IMR-90 (cell line): Measurements from ENCODE around the gene RPL19. TPM values are rescaled to one million over a fixed set of nuclear protein-coding genes. Genes with fewer than 3 reads are reported as not detected.

Experiments used
- ATAC-seq: fragments of 200-7000 bp; cut with Tn5 transposase; 2 replicates; pipeline ENCODE4 v1.9.1; 2020; ENCODE audit warnings: low read depth, mild to moderate bottlenecking, moderate library complexity
- BruUV-seq: library from RNA; stranded (reverse); fragments of 400-500 nt; replicated peaks from 2 replicates; lab custom pipeline; 2021; lab: Mats Ljungman, UMichigan
- CTCF ChIA-PET: fragments of 300-600 bp; formaldehyde crosslinking; extraction: SDS; loops from one replicate; lab custom pipeline; 2021; ENCODE audit warnings: antibody characterized with exemption; lab: Yijun Ruan, JAX
- POLR2A ChIA-PET: fragments of 300-600 bp; sonication (Branson Sonifier 250); formaldehyde crosslinking; loops from one replicate; lab custom pipeline; 2022; ENCODE audit warnings: antibody characterized with exemption; ENCODE audit not compliant: unreplicated experiment; lab: Charles Lee
- DNase-seq: peaks from one replicate; pipeline ENCODE4 v3.0.0; 2013
- H2AFZ ChIP-seq: replicated peaks from 2 replicates; pipeline ENCODE3; 2013; ENCODE audit warnings: low read length, mild to moderate bottlenecking; ENCODE audit not compliant: poor library complexity
- H2AK5ac ChIP-seq: 2 replicates; pipeline ENCODE4 v1.6.1; 2013; ENCODE audit warnings: low read depth, low read length, inconsistent platforms
- H2AK9ac ChIP-seq: replicated peaks from 2 replicates; pipeline ENCODE3; 2013; ENCODE audit warnings: mild to moderate bottlenecking, low read depth, low read length, moderate library complexity; ENCODE audit not compliant: poor library complexity
- H2BK120ac ChIP-seq: 2 replicates; pipeline ENCODE4 v1.6.1; 2013; ENCODE audit warnings: low read depth, low read length, inconsistent platforms
- H2BK15ac ChIP-seq: 3 replicates; pipeline ENCODE4 v1.6.1; 2013; ENCODE audit warnings: low read depth, low read length, inconsistent platforms
- H2BK20ac ChIP-seq: 2 replicates; pipeline ENCODE4 v1.6.1; 2013; ENCODE audit warnings: low read depth, mild to moderate bottlenecking, inconsistent platforms, low read length, moderate library complexity
- H2BK5ac ChIP-seq: 2 replicates; pipeline ENCODE4 v1.6.1; 2013; ENCODE audit warnings: mild to moderate bottlenecking, low read depth, low read length, inconsistent platforms; ENCODE audit not compliant: poor library complexity, severe bottlenecking
- H3K14ac ChIP-seq: replicated peaks from 2 replicates; pipeline ENCODE4 v1.6.1; 2013; ENCODE audit warnings: low read depth, low read length, inconsistent platforms
- H3K18ac ChIP-seq: 2 replicates; pipeline ENCODE4 v1.6.1; 2013; ENCODE audit warnings: low read depth, low read length, control low read depth
- H3K23ac ChIP-seq: 2 replicates; pipeline ENCODE4 v1.6.1; 2013; ENCODE audit warnings: low read depth, low read length, inconsistent platforms
- H3K27ac ChIP-seq: 2 replicates; pipeline ENCODE4 v1.5.1; 2013; ENCODE audit warnings: mild to moderate bottlenecking, control low read depth, low read length; ENCODE audit not compliant: insufficient read depth
- H3K27me3 ChIP-seq: 2 replicates; pipeline ENCODE4 v1.6.1; 2013; ENCODE audit warnings: low read length; ENCODE audit not compliant: control insufficient read depth, insufficient read depth
- H3K36me3 ChIP-seq: 2 replicates; pipeline ENCODE4 v1.6.1; 2013; ENCODE audit warnings: low read length, mixed read lengths; ENCODE audit not compliant: control insufficient read depth, insufficient read depth
- H3K4ac ChIP-seq: 2 replicates; pipeline ENCODE4 v1.6.1; 2013; ENCODE audit warnings: low read depth, low read length, inconsistent platforms
- H3K4me1 ChIP-seq: 2 replicates; pipeline ENCODE4 v1.6.1; 2013; ENCODE audit warnings: low read length, mixed read lengths; ENCODE audit not compliant: control insufficient read depth, insufficient read depth
- H3K4me2 ChIP-seq: 2 replicates; pipeline ENCODE4 v1.6.1; 2013; ENCODE audit warnings: low read depth, mild to moderate bottlenecking, control low read depth, low read length, moderate library complexity
- H3K4me3 ChIP-seq: 2 replicates; pipeline ENCODE4 v1.5.1; 2013; ENCODE audit warnings: low read depth, mild to moderate bottlenecking, control low read depth, low read length, moderate library complexity; ENCODE audit not compliant: insufficient read depth
- H3K56ac ChIP-seq: 2 replicates; pipeline ENCODE4 v1.6.1; 2013; ENCODE audit warnings: low read length, inconsistent platforms; ENCODE audit not compliant: insufficient read depth; ENCODE audit errors: extremely low read depth
- H3K79me1 ChIP-seq, 2 experiments: 2 replicates each; pipeline ENCODE4 v1.6.1; 2013; ENCODE audit warnings: low read length in 2 of 2, inconsistent platforms in 1 of 2, low read depth in 1 of 2
- H3K9ac ChIP-seq: 2 replicates; pipeline ENCODE4 v1.6.1; 2013; ENCODE audit warnings: low read depth, low read length, control low read depth
- H3K9me1 ChIP-seq: 2 replicates; pipeline ENCODE4 v1.6.1; 2013; ENCODE audit warnings: low read length, inconsistent platforms; ENCODE audit not compliant: insufficient read depth
- H3K9me3 ChIP-seq: 2 replicates; pipeline ENCODE4 v1.6.1; 2013; ENCODE audit warnings: low read length; ENCODE audit not compliant: control insufficient read depth, insufficient read depth
- H4K20me1 ChIP-seq: 2 replicates; pipeline ENCODE4 v1.6.1; 2013; ENCODE audit warnings: low read length, inconsistent platforms; ENCODE audit not compliant: insufficient read depth
- H4K5ac ChIP-seq: 2 replicates; pipeline ENCODE4 v1.6.1; 2013; ENCODE audit warnings: mild to moderate bottlenecking, low read depth, low read length, control low read depth
- H4K8ac ChIP-seq, 2 experiments: 2 replicates each; pipeline ENCODE4 v1.6.1; 2013; ENCODE audit warnings: low read depth in 2 of 2, low read length in 2 of 2, control low read depth in 1 of 2, inconsistent platforms in 1 of 2
- H4K91ac ChIP-seq: 2 replicates; pipeline ENCODE4 v1.6.1; 2013; ENCODE audit warnings: low read depth, low read length, inconsistent platforms; ENCODE audit not compliant: insufficient read depth
- CEBPB ChIP-seq: IDR thresholded peaks from 2 replicates; pipeline ENCODE4 v1.6.1; 2012; ENCODE audit warnings: low read depth, low read length, improper control_type of control experiment
- FOS ChIP-seq: fragments of 150-350 bp; IDR thresholded peaks from 2 replicates; pipeline ENCODE4 v1.6.1; 2016; ENCODE audit warnings: low read depth, low read length
- MAFK ChIP-seq: IDR thresholded peaks from 2 replicates; pipeline ENCODE4 v1.6.1; 2012; ENCODE audit warnings: low read depth, low read length, improper control_type of control experiment
- MAZ ChIP-seq: IDR thresholded peaks from 2 replicates; pipeline ENCODE4 v1.6.1; 2012; ENCODE audit warnings: low read depth, mild to moderate bottlenecking, low read length, improper control_type of control experiment, moderate library complexity, borderline replicate concordance
- MXI1 ChIP-seq: IDR thresholded peaks from 2 replicates; pipeline ENCODE4 v1.6.1; 2012; ENCODE audit warnings: low read depth, mild to moderate bottlenecking, low read length, moderate library complexity, borderline replicate concordance
- NFE2L2 ChIP-seq: fragments of 150-350 bp; IDR thresholded peaks from 2 replicates; pipeline ENCODE4 v1.6.1; 2016; ENCODE audit warnings: low read depth, mild to moderate bottlenecking, low read length
- POLR2A ChIP-seq: IDR thresholded peaks from 2 replicates; pipeline ENCODE4 v1.6.1; 2012; ENCODE audit warnings: mild to moderate bottlenecking, low read depth, low read length
- RAD21 ChIP-seq: IDR thresholded peaks from 2 replicates; pipeline ENCODE4 v1.6.1; 2012; ENCODE audit warnings: low read length, improper control_type of control experiment
- RCOR1 ChIP-seq: IDR thresholded peaks from 2 replicates; pipeline ENCODE4 v1.6.1; 2012; ENCODE audit warnings: mild to moderate bottlenecking, low read length, improper control_type of control experiment; ENCODE audit not compliant: insufficient replicate concordance
- RFX5 ChIP-seq: IDR thresholded peaks from 2 replicates; pipeline ENCODE4 v1.8.0; 2012; ENCODE audit warnings: low read depth, mild to moderate bottlenecking, low read length, moderate library complexity
- SMC3 ChIP-seq: fragments of 150-350 bp; IDR thresholded peaks from 2 replicates; pipeline ENCODE4 v1.6.1; 2016; ENCODE audit warnings: low read depth, mild to moderate bottlenecking, antibody characterized with exemption, low read length, moderate library complexity
- WGBS, 2 experiments: methylation state at CpG; one replicate each; pipeline versions ENCODE4 v1.1.5 to v1.1.7; 2013; ENCODE audit warnings: missing lambda C conversion rate in 2 of 2; ENCODE audit not compliant: insufficient read length in 1 of 2; ENCODE audit errors: extremely low coverage in 2 of 2; 5-methylcytosine and 5-hydroxymethylcytosine counted together
- dilution Hi-C: fragments of 300-500 bp; cut with HindIII; formaldehyde crosslinking; loops from one replicate; pipeline ENCODE4 v1.14.3; 2018; ENCODE audit warnings: low sequenced_read_pairs; ENCODE audit not compliant: unreplicated experiment
- in situ Hi-C: fragments of 300-500 bp; cut with MboI; formaldehyde crosslinking; loops from 3 replicates; pipeline ENCODE4 v1.14.3; 2019; ENCODE audit warnings: low sequenced_read_pairs, inconsistent platforms, mixed read lengths
- intact Hi-C: fragments of 100-400 bp; cut with micrococcal nuclease; formaldehyde crosslinking; loops from 2 replicates; pipeline ENCODE4 v1.10.0; 2022
- polyA plus RNA-seq, 3 experiments: library from polyadenylated mRNA; depleted of rRNA; stranded (reverse); fragments of >200 nt; gene quantifications; 2 replicates each; pipeline ENCODE4 v1.2.3, GENCODE V29; 2012; ENCODE audit warnings: low replicate concordance in 1 of 3
- total RNA-seq: library from RNA; depleted of rRNA; stranded (reverse); fragments of >200 nt; gene quantifications from 2 replicates; pipeline ENCODE4 v1.2.3, GENCODE V29; 2012
- TF ChIP-seq, protein P1 (sequence below): fragments of 150-350 bp; IDR thresholded peaks from 2 replicates; pipeline ENCODE4 v1.6.1; 2016; ENCODE audit warnings: low read depth, mild to moderate bottlenecking, low read length, moderate library complexity, borderline replicate concordance
- TF ChIP-seq, protein P2 (sequence below): conservative IDR thresholded peaks from 2 replicates; pipeline ENCODE4 v1.5.1; 2012; ENCODE audit warnings: mild to moderate bottlenecking, low read depth, low read length, improper control_type of control experiment
- TF ChIP-seq, protein P3 (sequence below): fragments of 150-350 bp; IDR thresholded peaks from 2 replicates; pipeline ENCODE4 v1.6.1; 2017; ENCODE audit warnings: mild to moderate bottlenecking, antibody characterized with exemption, low read length, low read depth

RPL19 gene
- total and polyA plus RNA-seq, 2 of the 4 experiments (the other 2 are of a cell fraction), result 2,101 to 2,466 TPM

DNA sequence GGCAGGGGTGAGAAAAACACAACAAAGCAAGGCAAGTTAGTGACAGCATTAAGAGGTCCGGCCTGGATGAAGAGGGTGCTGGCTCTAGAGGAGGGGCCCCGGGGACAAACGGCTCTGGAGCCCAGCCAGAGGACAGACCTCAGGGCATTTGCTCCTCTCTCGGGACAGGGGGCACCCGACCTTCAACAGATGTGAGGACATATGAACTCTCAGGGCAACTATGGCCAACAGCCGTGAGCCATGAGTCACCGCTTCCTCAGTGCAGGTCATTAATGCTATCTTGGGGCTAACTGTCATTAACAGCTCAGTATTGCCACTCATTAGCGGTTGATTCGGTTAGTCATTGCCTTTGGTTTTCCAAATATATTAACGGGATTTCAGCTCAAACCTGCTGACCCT, 24.4 kb upstream of the RPL19 start (continued):
- TF ChIP-seq MXI1 (no peak), MAFK (no peak), MAZ (no peak), RFX5 (no peak)

DNA sequence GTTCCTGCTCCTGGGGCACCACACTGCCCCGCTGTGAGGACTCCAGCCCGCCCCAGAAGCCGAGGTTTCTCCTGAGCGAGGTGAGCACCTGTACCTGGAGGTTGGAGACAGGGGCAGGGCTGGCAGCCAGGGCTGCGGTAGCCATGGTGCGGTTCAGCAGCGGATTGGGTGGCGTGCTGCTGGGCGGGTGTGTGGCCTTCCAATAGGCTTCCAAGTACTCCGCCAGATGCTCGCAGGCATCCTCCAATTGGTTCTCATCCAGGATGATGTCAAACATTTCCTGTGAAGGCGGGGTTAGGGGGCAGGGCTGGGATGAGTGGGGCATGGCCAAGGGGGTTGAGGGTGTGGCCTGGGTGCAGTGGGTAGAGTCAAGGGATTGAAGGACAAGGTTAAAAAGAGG, 22.8 kb upstream of the RPL19 start:
- Histone ChIP-seq H2BK15ac (no peak overlapping the region), H3K27ac (no peak overlapping the region), H3K4me3 (no peak overlapping the region), H4K8ac (no peak overlapping the region), H3K9me3 (no peaks in the 10 kb centered on the region), H3K9me1 (peaks cover 7% of the 10 kb centered on the region; the same call in 1 of the 2 replicates), H2BK5ac (no peak overlapping the region), H2BK120ac (no peak overlapping the region), H3K4me2 (no peak overlapping the region), H3K56ac (no peak overlapping the region), H4K20me1 (peaks cover 10% of the 10 kb centered on the region), H3K4me1 (no peaks in the 10 kb centered on the region), H3K23ac (no peak overlapping the region), H3K4ac (no peak overlapping the region), H2BK20ac (no peak overlapping the region), H2AK5ac (no peak overlapping the region), H3K14ac (no peak overlapping the region), H3K18ac (no peak overlapping the region), H2AK9ac (no peak overlapping the region), H3K36me3 (peaks cover 24% of the 10 kb centered on the region), H3K27me3 (no peaks in the 10 kb centered on the region), H2AFZ (no peak overlapping the region), H3K9ac (no peak overlapping the region), H4K5ac (no peak overlapping the region), H3K79me1 (0 out of 4 replicates have a peak, but pooled peaks cover 0 to 2% of the 10 kb centered on the region in 2 experiments), H4K91ac (no peak overlapping the region)
- in situ Hi-C loops (no loop called here), dilution Hi-C loops (no loop called here), intact Hi-C loops (no loop called here)
- POLR2A ChIA-PET, result no interaction called here
- DNase-seq (no peak), ATAC-seq (no peak)
- BruUV-seq, result no TSS peak
- CTCF ChIA-PET, result no interaction called here
- WGBS, 2 experiments, result 95% methylated on average over 4 of the region's 12 CpGs; no CpG with 5 or more reads in 1 of the 2 experiments
- TF ChIP-seq RCOR1 (no peak), CEBPB (no peak), NFE2L2 (no peak), MAZ (no peak), MXI1 (no peak), POLR2A (no peak), RAD21 (no peak), FOS (no peak), SMC3 (no peak), RFX5 (no peak)
- TF ChIP-seq, protein P1, sequence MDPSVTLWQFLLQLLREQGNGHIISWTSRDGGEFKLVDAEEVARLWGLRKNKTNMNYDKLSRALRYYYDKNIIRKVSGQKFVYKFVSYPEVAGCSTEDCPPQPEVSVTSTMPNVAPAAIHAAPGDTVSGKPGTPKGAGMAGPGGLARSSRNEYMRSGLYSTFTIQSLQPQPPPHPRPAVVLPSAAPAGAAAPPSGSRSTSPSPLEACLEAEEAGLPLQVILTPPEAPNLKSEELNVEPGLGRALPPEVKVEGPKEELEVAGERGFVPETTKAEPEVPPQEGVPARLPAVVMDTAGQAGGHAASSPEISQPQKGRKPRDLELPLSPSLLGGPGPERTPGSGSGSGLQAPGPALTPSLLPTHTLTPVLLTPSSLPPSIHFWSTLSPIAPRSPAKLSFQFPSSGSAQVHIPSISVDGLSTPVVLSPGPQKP, result no peak
- TF ChIP-seq, protein P2, sequence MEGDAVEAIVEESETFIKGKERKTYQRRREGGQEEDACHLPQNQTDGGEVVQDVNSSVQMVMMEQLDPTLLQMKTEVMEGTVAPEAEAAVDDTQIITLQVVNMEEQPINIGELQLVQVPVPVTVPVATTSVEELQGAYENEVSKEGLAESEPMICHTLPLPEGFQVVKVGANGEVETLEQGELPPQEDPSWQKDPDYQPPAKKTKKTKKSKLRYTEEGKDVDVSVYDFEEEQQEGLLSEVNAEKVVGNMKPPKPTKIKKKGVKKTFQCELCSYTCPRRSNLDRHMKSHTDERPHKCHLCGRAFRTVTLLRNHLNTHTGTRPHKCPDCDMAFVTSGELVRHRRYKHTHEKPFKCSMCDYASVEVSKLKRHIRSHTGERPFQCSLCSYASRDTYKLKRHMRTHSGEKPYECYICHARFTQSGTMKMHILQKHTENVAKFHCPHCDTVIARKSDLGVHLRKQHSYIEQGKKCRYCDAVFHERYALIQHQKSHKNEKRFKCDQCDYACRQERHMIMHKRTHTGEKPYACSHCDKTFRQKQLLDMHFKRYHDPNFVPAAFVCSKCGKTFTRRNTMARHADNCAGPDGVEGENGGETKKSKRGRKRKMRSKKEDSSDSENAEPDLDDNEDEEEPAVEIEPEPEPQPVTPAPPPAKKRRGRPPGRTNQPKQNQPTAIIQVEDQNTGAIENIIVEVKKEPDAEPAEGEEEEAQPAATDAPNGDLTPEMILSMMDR, result no peak
- TF ChIP-seq, protein P3, sequence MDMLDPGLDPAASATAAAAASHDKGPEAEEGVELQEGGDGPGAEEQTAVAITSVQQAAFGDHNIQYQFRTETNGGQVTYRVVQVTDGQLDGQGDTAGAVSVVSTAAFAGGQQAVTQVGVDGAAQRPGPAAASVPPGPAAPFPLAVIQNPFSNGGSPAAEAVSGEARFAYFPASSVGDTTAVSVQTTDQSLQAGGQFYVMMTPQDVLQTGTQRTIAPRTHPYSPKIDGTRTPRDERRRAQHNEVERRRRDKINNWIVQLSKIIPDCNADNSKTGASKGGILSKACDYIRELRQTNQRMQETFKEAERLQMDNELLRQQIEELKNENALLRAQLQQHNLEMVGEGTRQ, result no peak
